Measurements from ENCODE around the gene NSDHL.

NSDHL gene

DNA sequence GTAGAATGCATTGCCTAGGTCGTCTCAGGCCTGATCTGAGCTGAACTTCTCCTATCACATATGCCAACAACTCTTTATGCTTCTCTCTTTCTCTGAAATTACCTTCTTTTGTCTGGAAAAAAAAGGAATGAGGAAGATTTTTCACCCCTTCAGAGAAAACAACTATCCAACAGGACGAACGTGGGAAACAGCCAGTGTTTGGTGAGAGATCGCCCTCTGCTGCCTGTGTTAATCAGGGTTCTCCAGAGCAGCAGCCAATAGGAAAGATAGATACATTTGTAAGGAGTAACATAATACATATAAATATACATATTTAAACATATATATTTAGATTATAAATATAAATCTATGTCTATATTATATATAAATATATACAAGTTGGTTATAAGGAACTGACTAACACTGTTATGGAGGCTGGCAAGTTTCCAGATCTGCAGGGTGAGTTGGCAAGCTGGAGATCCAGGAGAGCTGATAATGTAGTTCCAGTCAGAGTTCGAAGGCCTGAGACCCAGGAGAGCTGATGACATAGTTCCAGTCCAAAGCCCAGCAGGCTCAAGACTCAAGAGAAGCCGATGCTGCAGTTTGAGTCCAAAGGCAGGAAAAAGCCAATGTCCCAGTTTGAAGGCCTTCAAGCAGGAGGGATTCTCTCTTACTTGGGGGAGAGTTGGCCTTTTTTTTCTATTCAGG, 13.6 kb upstream of the NSDHL start:
- no peak overlapping the region for H2AFZ ChIP-seq (ENCODE audit: low read length)
- H3K27me3 ChIP-seq (replicated peaks; ENCODE audit: insufficient read depth, low read length): no peaks in the 10 kb centered on the region
- H3K36me3 ChIP-seq (replicated peaks; ENCODE audit: insufficient read depth, low read length): no peaks in the 10 kb centered on the region
- no peak overlapping the region for H3K27ac ChIP-seq (ENCODE audit: low read length)
- H3F3A ChIP-seq (ENCODE audit: insufficient read depth, low read length): no peaks in the 10 kb centered on the region
- H3K4me2 ChIP-seq (ENCODE audit: low read depth, low read length): no peak overlapping the region
- no peaks in the 10 kb centered on the region for H3K9me2 ChIP-seq (replicated peaks; ENCODE audit: insufficient read depth, low read length)
- no peaks in the 10 kb centered on the region for H4K20me1 ChIP-seq (ENCODE audit: insufficient read depth, low read length)
- no peaks in the 10 kb centered on the region for H3K79me2 ChIP-seq (ENCODE audit: low read length)
- no peak for DNase-seq
- H3K9ac ChIP-seq (ENCODE audit: low read length): no peak overlapping the region
- peaks cover 8% of the 10 kb centered on the region for H3K4me1 ChIP-seq (ENCODE audit: low read length)
- TF ChIP-seq, protein P1, sequence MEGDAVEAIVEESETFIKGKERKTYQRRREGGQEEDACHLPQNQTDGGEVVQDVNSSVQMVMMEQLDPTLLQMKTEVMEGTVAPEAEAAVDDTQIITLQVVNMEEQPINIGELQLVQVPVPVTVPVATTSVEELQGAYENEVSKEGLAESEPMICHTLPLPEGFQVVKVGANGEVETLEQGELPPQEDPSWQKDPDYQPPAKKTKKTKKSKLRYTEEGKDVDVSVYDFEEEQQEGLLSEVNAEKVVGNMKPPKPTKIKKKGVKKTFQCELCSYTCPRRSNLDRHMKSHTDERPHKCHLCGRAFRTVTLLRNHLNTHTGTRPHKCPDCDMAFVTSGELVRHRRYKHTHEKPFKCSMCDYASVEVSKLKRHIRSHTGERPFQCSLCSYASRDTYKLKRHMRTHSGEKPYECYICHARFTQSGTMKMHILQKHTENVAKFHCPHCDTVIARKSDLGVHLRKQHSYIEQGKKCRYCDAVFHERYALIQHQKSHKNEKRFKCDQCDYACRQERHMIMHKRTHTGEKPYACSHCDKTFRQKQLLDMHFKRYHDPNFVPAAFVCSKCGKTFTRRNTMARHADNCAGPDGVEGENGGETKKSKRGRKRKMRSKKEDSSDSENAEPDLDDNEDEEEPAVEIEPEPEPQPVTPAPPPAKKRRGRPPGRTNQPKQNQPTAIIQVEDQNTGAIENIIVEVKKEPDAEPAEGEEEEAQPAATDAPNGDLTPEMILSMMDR (IDR thresholded peaks at IDR 0.05; ENCODE audit: low read length): peak; percentile 36
- TF ChIP-seq EZH2 (optimal IDR thresholded peaks at IDR 0.05; ENCODE audit: low read depth, low read length): no peak
- H3K4me3 ChIP-seq (ENCODE audit: low read length): no peak overlapping the region
- H3K9me3 ChIP-seq (replicated peaks; ENCODE audit: insufficient read depth, low read length): no peaks in the 10 kb centered on the region

DNA sequence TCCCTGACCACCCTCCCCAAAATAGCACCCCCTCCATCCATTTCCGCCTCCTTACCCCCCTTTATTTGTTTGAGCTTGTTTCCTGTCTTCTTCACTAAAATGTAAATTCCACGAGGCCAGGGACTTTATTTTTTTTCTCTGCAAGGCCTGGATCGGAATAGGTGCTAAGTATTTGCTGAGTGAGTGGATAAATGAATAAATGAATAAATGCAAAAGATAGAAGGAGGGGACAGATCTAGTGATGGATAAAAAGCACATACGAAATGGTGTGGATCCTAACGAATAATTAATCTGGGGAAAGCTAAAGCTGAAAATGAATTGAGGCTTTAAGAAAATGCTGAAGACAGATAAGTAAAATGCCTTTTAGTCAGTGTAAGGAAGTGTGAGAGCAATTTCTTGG, 12.5 kb upstream of the NSDHL start:
- H3F3A ChIP-seq (ENCODE audit: insufficient read depth, low read length): no peaks in the 10 kb centered on the region
- H3K4me1 ChIP-seq (ENCODE audit: low read length): peaks cover 13% of the 10 kb centered on the region
- H3K9me2 ChIP-seq (replicated peaks; ENCODE audit: insufficient read depth, low read length): no peaks in the 10 kb centered on the region
- no peak for DNase-seq
- H3K9ac ChIP-seq (ENCODE audit: low read length): no peak overlapping the region
- H2AFZ ChIP-seq (ENCODE audit: low read length): no peak overlapping the region
- no peaks in the 10 kb centered on the region for H3K9me3 ChIP-seq (replicated peaks; ENCODE audit: insufficient read depth, low read length)
- no peak overlapping the region for H3K4me2 ChIP-seq (ENCODE audit: low read depth, low read length)
- H3K27me3 ChIP-seq (replicated peaks; ENCODE audit: insufficient read depth, low read length): no peaks in the 10 kb centered on the region
- no peak overlapping the region for H3K27ac ChIP-seq (ENCODE audit: low read length)
- TF ChIP-seq, protein P1 (IDR thresholded peaks at IDR 0.05; ENCODE audit: low read length): no peak
- TF ChIP-seq EZH2 (optimal IDR thresholded peaks at IDR 0.05; ENCODE audit: low read depth, low read length): no peak
- no peaks in the 10 kb centered on the region for H4K20me1 ChIP-seq (ENCODE audit: insufficient read depth, low read length)
- H3K36me3 ChIP-seq (replicated peaks; ENCODE audit: insufficient read depth, low read length): no peaks in the 10 kb centered on the region
- no peaks in the 10 kb centered on the region for H3K79me2 ChIP-seq (ENCODE audit: low read length)
- H3K4me3 ChIP-seq (ENCODE audit: low read length): no peak overlapping the region

DNA sequence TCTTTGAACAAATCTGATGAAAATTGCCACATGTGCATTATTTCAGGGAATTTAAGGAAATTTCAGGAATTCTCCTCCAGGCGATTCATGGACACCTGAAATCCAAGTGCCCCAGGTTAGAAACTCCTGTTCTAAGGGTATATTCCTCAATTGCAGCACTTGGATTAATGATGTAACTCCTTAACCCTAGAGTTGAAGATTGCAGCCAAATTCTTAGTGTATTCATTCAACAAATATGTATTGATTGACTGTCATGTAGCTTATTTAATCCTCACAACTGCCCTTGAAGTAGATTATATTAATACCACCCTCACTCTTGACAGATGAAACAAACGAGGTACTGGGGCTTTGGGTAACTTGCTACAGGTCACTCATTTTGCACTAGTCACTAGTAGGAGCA, 11.6 kb upstream of the NSDHL start:
- Histone ChIP-seq H3K27me3 (replicated peaks; ENCODE audit: insufficient read depth, low read length) (no peaks in the 10 kb centered on the region), H2AFZ (ENCODE audit: low read length) (no peak overlapping the region), H3K9ac (ENCODE audit: low read length) (no peak overlapping the region), H4K20me1 (ENCODE audit: insufficient read depth, low read length) (no peaks in the 10 kb centered on the region), H3K79me2 (ENCODE audit: low read length) (no peaks in the 10 kb centered on the region), H3K36me3 (replicated peaks; ENCODE audit: insufficient read depth, low read length) (no peaks in the 10 kb centered on the region), H3K4me2 (ENCODE audit: low read depth, low read length) (no peak overlapping the region), H3K4me1 (ENCODE audit: low read length) (peaks cover 13% of the 10 kb centered on the region), H3K4me3 (ENCODE audit: low read length) (no peak overlapping the region), H3K9me3 (replicated peaks; ENCODE audit: insufficient read depth, low read length) (no peaks in the 10 kb centered on the region), H3K27ac (ENCODE audit: low read length) (no peak overlapping the region), H3K9me2 (replicated peaks; ENCODE audit: insufficient read depth, low read length) (no peaks in the 10 kb centered on the region), H3F3A (ENCODE audit: insufficient read depth, low read length) (no peaks in the 10 kb centered on the region)
- no peak for DNase-seq
- TF ChIP-seq EZH2 (optimal IDR thresholded peaks at IDR 0.05; ENCODE audit: low read depth, low read length): no peak
- no peak for TF ChIP-seq EZH2phosphoT487 (IDR thresholded peaks at IDR 0.05; ENCODE audit: low read length)
- TF ChIP-seq, protein P1 (IDR thresholded peaks at IDR 0.05; ENCODE audit: low read length): no peak

All from MM.1S (cell line).